ENCODE results near the gene NOTUM. TPM values are rescaled to one million over a fixed set of nuclear protein-coding genes. Genes with fewer than 3 reads are reported as not detected.

Gene NOTUM
- total RNA-seq, 5 donors from 2014 or later (not counting 1 experiment from before 2014, with no cell fraction given): 0.13 to 0.33 (median 0.29) TPM; not detected in 2

- no peak overlapping the region for H3K4me3 Mint-ChIP-seq
- no peaks in the 10 kb centered on the region for H3K9me3 Mint-ChIP-seq
- POLR2A ChIA-PET: no interaction called here
- no peaks in the 10 kb centered on the region for H3K27me3 Mint-ChIP-seq
- CTCF ChIA-PET: no interaction called here
- no peaks in the 10 kb centered on the region for H3K27me3 ChIP-seq (replicated peaks in 1 of 2; ENCODE audit: control insufficient read depth in 2 of 2, extremely low read depth in 1 of 2, insufficient read depth in 2 of 2, low read length in 1 of 2)
- H3K4me1 Mint-ChIP-seq: no peaks in the 10 kb centered on the region
- ATAC-seq (replicated peaks in 1 of 4) (no peak), DNase-seq (no peak)
- no peaks in the 10 kb centered on the region for H3K4me1 ChIP-seq (ENCODE audit: control insufficient read depth in 1 of 2, extremely low read depth in 1 of 2, insufficient read depth in 2 of 2, low read length in 2 of 2)
- no peak overlapping the region for H3K27ac ChIP-seq (ENCODE audit: low read length)
- no peaks in the 10 kb centered on the region for H3K9me3 ChIP-seq
- H3K36me3 ChIP-seq (ENCODE audit: control insufficient read depth in 2 of 2, extremely low read depth in 1 of 2, insufficient read depth in 1 of 2, low read length in 1 of 2): peaks cover 0 to 5% of the 10 kb centered on the region in 2 donors
- H3K4me3 ChIP-seq (ENCODE audit: control insufficient read depth in 1 of 2, extremely low read depth in 1 of 2, low read length in 1 of 2): no peak overlapping the region
- WGBS (ENCODE audit: insufficient coverage): 94% methylated on average over 27 of the region's 28 CpGs
- no peak overlapping the region for H3K27ac Mint-ChIP-seq
- H3K36me3 Mint-ChIP-seq: peaks cover 3% of the 10 kb centered on the region
These were observed 35.3 kb upstream of the NOTUM start for GRCh38 chr17:81996232-81996756.

GRCh38 chr17:81995463-81996231 lies 34.7 kb upstream of the NOTUM start:
- H3K36me3 Mint-ChIP-seq: peaks cover 5% of the 10 kb centered on the region
- H3K4me1 ChIP-seq (ENCODE audit: control insufficient read depth in 1 of 2, extremely low read depth in 1 of 2, insufficient read depth in 2 of 2, low read length in 2 of 2): no peaks in the 10 kb centered on the region
- peaks cover 2% of the 10 kb centered on the region in 3 donors for H3K4me1 Mint-ChIP-seq
- no peak overlapping the region for H3K4me3 Mint-ChIP-seq
- no peaks in the 10 kb centered on the region for H3K9me3 Mint-ChIP-seq
- H3K36me3 ChIP-seq (ENCODE audit: control insufficient read depth in 2 of 2, extremely low read depth in 1 of 2, insufficient read depth in 1 of 2, low read length in 1 of 2): peaks cover 0 to 5% of the 10 kb centered on the region in 2 donors
- ATAC-seq (replicated peaks in 1 of 4): no peak
- no peaks in the 10 kb centered on the region for H3K27me3 Mint-ChIP-seq
- no peaks in the 10 kb centered on the region for H3K9me3 ChIP-seq
- POLR2A ChIA-PET: no interaction called here
- H3K4me3 ChIP-seq (ENCODE audit: control insufficient read depth in 1 of 2, extremely low read depth in 1 of 2, low read length in 1 of 2): no peak overlapping the region
- 94% methylated on average over 28 of the region's 29 CpGs for WGBS (ENCODE audit: insufficient coverage)
- no peaks in the 10 kb centered on the region for H3K27me3 ChIP-seq (replicated peaks in 1 of 2; ENCODE audit: control insufficient read depth in 2 of 2, extremely low read depth in 1 of 2, insufficient read depth in 2 of 2, low read length in 1 of 2)
- H3K27ac Mint-ChIP-seq: no peak overlapping the region
- DNase-seq: no peak
- no peak overlapping the region for H3K27ac ChIP-seq (ENCODE audit: low read length)
- CTCF ChIA-PET: no interaction called here

GRCh38 chr17:81994593-81995462 lies 33.8 kb upstream of the NOTUM start:
- Histone ChIP-seq H3K9me3 (no peaks in the 10 kb centered on the region), H3K36me3 (ENCODE audit: control insufficient read depth in 2 of 2, extremely low read depth in 1 of 2, insufficient read depth in 1 of 2, low read length in 1 of 2) (peaks cover 0 to 5% of the 10 kb centered on the region in 2 donors), H3K4me1 (ENCODE audit: control insufficient read depth in 1 of 2, extremely low read depth in 1 of 2, insufficient read depth in 2 of 2, low read length in 2 of 2) (no peaks in the 10 kb centered on the region), H3K4me3 (ENCODE audit: control insufficient read depth in 1 of 2, extremely low read depth in 1 of 2, low read length in 1 of 2) (no peak overlapping the region), H3K27me3 (replicated peaks in 1 of 2; ENCODE audit: control insufficient read depth in 2 of 2, extremely low read depth in 1 of 2, insufficient read depth in 2 of 2, low read length in 1 of 2) (no peaks in the 10 kb centered on the region), H3K27ac (ENCODE audit: low read length) (no peak overlapping the region)
- 96% methylated on average over 26 of the region's 39 CpGs for WGBS (ENCODE audit: insufficient coverage)
- ATAC-seq (replicated peaks in 1 of 4) (no peak), DNase-seq (no peak)
- POLR2A ChIA-PET: no interaction called here
- CTCF ChIA-PET: no interaction called here
- Mint-ChIP-seq H3K27me3 (no peaks in the 10 kb centered on the region), H3K4me3 (no peak overlapping the region), H3K4me1 (peaks cover 4 to 6% (median 4%) of the 10 kb centered on the region in 3 donors), H3K27ac (no peak overlapping the region), H3K36me3 (peaks cover 8% of the 10 kb centered on the region), H3K9me3 (no peaks in the 10 kb centered on the region)

- no peak overlapping the region for H3K4me3 ChIP-seq (ENCODE audit: control insufficient read depth in 1 of 2, extremely low read depth in 1 of 2, low read length in 1 of 2)
- no peak for ATAC-seq (replicated peaks in 1 of 4)
These were observed 33.0 kb upstream of the NOTUM start for GRCh38 chr17:81993729-81994592.

GRCh38 chr17:81992306-81993102 lies 31.5 kb upstream of the NOTUM start:
- Histone ChIP-seq H3K4me1 (ENCODE audit: control insufficient read depth in 1 of 2, extremely low read depth in 1 of 2, insufficient read depth in 2 of 2, low read length in 2 of 2) (no peaks in the 10 kb centered on the region), H3K36me3 (ENCODE audit: control insufficient read depth in 2 of 2, extremely low read depth in 1 of 2, insufficient read depth in 1 of 2, low read length in 1 of 2) (peaks cover 4 to 5% of the 10 kb centered on the region in 2 donors), H3K27ac (ENCODE audit: low read length) (no peak overlapping the region), H3K4me3 (ENCODE audit: control insufficient read depth in 1 of 2, extremely low read depth in 1 of 2, low read length in 1 of 2) (no peak overlapping the region), H3K9me3 (no peaks in the 10 kb centered on the region), H3K27me3 (replicated peaks in 1 of 2; ENCODE audit: control insufficient read depth in 2 of 2, extremely low read depth in 1 of 2, insufficient read depth in 2 of 2, low read length in 1 of 2) (no peaks in the 10 kb centered on the region)
- no peak for DNase-seq
- H3K9me3 Mint-ChIP-seq: no peaks in the 10 kb centered on the region
- H3K27ac Mint-ChIP-seq: no peak overlapping the region
- H3K36me3 Mint-ChIP-seq: peaks cover 5% of the 10 kb centered on the region
- H3K27me3 Mint-ChIP-seq: no peaks in the 10 kb centered on the region
- no peak for ATAC-seq (replicated peaks in 1 of 4)
- ChIA-PET POLR2A (no interaction called here), CTCF (no interaction called here)
- 94% methylated on average over 23 of the region's 31 CpGs for WGBS (ENCODE audit: insufficient coverage)
- no peak overlapping the region for H3K4me3 Mint-ChIP-seq
- H3K4me1 Mint-ChIP-seq: peaks cover 4 to 6% (median 4%) of the 10 kb centered on the region in 3 donors

More at GRCh38 chr17:81993729-81994592, 33.0 kb upstream of the NOTUM start:
- ChIA-PET POLR2A (no interaction called here), CTCF (no interaction called here)
- Mint-ChIP-seq H3K27me3 (no peaks in the 10 kb centered on the region), H3K27ac (no peak overlapping the region), H3K36me3 (peaks cover 8% of the 10 kb centered on the region), H3K4me3 (no peak overlapping the region), H3K9me3 (no peaks in the 10 kb centered on the region), H3K4me1 (peaks cover 4 to 6% (median 4%) of the 10 kb centered on the region in 3 donors)
- Histone ChIP-seq H3K27ac (ENCODE audit: low read length) (no peak overlapping the region), H3K9me3 (no peaks in the 10 kb centered on the region), H3K27me3 (replicated peaks in 1 of 2; ENCODE audit: control insufficient read depth in 2 of 2, extremely low read depth in 1 of 2, insufficient read depth in 2 of 2, low read length in 1 of 2) (no peaks in the 10 kb centered on the region), H3K36me3 (ENCODE audit: control insufficient read depth in 2 of 2, extremely low read depth in 1 of 2, insufficient read depth in 1 of 2, low read length in 1 of 2) (peaks cover 4 to 5% of the 10 kb centered on the region in 2 donors), H3K4me1 (ENCODE audit: control insufficient read depth in 1 of 2, extremely low read depth in 1 of 2, insufficient read depth in 2 of 2, low read length in 2 of 2) (no peaks in the 10 kb centered on the region)
- DNase-seq: no peak
- WGBS (ENCODE audit: insufficient coverage): 94% methylated on average over 34 of the region's 37 CpGs
